Stimulated activated naive CD8-positive, alpha-beta T cell treated with anti-CD3 and anti-CD28 coated beads, Interleukin-15, Interleukin-2, amounts not matched to agents 100 U/mL and 50 U/mL, for 24 hours (primary cell): ENCODE measurements around the gene PLCB2.

Source experiments
- ATAC-seq: fragments of 150-1000 bp; cut with Tn5 transposase; one replicate; pipeline ENCODE4 v1.10.0; 2021
- DNase-seq: peaks from one replicate; pipeline ENCODE4 v3.0.0; 2021

PLCB2 gene

GRCh38 chr15:40303576-40303975, 4.2 kb downstream of the PLCB2 start:
- no peak for DNase-seq
- ATAC-seq = no peak

GRCh38 chr15:40302981-40303380, 4.8 kb downstream of the PLCB2 start:
- no peak for DNase-seq
- ATAC-seq = no peak

DNA sequence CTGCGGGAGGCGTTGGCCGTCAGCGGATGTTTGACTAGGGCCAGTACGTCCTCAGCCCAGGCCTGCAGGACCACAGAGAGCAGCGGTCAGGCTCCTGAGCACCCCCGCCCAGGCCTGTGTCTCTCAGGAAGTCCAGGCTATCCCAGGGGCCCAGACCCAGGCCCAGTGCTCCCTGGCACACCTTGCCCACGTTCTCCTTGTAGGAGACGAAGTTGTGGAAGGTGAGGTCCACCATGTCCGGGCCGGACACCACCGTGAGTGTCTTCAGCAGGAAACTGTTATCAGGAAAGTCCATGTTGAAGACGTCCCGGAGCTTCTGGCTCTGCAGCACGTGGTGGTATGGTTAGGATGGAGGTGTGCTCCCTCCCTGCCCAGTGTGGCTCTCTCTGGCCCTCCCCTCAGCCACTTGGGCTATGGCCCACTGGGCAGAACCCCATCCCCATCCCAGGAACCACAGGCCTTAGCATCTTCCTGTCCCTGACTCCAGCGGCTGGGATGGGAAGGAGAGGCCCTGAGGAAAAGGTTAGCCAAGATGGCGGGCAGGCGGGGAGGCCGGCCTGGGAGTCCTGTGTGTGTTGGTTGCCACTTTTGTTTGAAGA, 5.3 kb downstream of the PLCB2 start:
- DNase-seq (no peak), ATAC-seq (no peak)

DNA sequence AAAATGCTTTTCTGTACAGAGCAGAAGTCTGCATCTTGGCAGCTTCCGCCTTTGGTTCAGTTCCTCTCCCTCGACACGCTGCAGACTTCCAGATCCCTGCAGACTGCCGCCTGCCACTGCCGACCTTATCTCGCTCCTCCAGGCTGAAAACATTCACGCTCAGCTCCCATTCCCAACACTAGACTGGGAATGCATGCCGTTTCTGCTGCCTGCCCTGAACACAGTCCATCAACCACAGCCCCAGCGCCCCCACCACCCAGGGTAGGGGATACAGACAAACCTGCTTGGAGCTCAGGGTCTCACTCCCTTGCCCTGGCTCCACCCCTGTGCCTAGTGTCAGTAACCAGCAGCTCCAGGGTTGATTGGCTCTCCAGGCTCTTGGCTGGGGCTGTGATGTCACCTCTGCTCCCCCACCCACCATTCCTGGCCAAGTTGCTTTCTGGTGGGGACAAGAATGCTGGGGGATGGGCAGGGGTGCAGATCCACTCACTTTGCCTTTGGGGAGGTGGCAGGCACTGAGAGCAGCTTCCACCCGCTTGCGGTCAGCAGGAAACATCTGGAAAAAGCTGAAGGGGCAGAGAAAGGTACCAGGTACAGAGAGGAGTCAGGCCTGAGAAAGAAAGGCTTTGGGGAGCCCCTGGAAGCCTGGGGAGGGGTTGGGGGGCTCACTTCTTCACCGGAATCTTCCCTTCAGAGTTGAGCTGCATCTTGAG, 6.1 kb downstream of the PLCB2 start:
- ATAC-seq (no peak), DNase-seq (no peak)

DNA sequence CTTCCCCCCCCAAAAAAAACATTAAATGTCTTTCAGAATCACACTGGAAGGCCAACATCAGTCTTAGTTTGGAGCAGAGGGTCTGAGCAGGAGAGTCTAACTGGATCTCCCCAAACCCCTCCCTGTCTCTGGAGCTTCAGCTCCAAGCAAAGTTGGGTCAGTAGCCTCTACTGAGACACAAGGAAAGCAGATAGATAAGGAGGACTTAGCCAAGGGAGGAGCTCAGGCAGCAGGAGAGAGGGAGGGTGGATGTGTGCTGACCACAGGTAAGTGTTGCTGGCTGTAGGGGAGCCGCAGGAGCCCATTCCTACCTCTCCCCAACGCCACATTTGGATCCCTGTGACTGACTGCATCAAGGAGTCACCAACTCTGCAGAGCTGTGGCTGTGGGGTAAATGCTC, 7.0 kb downstream of the PLCB2 start:
- ATAC-seq (no peak), DNase-seq (no peak)

DNA sequence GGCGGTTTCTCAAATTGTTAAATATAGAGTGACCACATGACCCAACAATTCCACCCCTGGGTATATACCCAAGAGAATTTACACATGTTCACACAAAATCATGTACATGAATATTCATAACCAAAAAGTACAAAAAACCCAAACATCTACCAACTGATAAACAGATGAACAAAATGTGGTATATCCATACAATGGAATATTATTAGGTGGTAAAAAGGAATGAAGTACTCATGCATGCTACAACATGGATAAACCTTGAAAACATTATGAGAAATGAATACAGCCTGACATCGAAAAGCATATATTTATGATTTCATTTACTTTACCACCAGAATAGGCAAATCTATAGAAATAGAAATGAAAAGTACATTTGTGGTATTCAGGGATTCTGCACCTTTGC, 7.4 kb downstream of the PLCB2 start:
- ATAC-seq (no peak), DNase-seq (no peak)

GRCh38 chr15:40298216-40298935, 9.4 kb downstream of the PLCB2 start:
- DNase-seq (no peak), ATAC-seq (no peak)

DNA sequence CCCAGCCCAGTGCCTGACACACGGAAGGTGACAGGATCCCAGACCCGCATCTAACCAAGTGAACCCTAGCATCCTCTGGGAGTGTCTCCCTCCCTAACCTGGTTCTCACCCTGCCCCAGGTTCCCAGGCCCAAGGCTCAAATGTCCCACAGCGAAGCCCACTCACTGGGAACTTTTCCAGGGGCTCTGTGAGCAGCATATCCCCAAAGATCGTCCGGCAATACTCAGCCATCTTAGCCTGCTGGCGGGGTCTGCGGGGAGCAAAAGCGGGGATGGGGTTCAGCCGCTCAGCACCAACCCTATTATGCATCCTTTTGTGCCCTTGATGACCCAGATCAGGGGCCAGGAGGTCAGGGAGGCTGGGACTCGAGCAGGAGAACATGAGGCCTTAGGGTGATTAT, 10.4 kb downstream of the PLCB2 start:
- DNase-seq = no peak
- no peak for ATAC-seq

DNA sequence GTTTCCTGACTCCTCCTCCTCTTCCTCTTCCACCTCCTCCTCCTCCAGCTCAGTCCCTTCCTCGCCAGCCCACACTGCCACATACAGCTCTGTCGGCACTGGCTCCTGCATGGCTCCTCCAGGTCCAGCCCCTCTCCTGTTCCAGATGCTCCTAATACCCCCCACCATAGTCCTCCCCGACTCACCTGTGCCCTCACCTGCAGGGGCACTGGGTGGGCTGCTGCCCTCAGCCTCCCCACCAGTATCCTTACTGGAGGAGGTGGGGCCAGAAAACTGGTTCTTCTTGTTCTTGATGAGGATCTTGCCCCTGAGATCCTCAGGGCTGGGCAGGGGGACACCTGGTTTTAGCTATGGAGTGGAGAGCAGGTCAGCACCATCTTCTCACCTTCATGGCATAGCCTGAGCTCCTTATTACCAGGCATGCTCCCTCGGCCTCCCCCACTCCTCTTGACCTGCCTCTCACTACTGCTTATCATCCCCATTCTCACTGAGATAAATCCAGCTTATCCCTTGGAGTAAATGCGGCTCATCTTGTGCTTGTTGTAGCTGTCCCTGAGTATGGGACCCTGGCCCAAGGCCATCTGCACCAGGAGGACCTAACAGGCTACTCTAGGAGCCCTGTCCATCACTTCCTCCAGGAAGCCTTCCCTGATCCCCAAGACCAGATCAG, 11.0 kb downstream of the PLCB2 start:
- ATAC-seq = no peak

DNA sequence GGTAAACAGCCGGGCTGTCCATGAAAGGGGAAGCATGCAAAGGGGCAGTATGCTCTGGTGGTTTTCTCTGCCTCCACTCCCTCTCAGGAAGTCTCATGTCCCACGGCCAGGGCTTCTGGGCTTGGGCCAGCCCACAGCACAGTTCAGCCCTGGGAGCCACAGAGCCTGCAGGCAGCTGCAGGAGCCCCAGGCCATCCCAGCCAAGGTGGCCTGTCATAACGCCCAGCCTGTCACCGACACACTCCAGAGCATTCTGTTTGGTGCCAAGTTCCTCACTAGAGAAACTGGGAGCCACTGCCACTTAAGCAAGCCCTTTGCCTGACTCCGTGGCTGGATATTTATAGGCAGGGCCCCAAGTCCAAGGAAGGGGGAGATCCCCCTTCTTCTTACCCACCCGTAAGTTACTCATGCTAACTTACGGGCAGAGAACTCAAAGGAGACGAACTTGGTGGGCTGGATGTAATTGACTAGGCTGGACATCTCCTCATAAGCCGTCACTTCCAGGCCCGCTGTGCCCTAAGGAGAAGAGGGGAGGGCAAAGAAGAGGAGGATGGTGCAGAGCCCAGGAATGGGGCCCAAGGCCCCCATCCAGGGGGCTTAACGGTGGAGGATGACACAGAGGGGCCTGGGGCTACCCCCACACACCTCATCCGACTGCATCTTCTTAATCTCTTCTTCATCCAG, 11.7 kb downstream of the PLCB2 start:
- ATAC-seq (no peak), DNase-seq (no peak)

More for the DNA sequence above, 11.0 kb downstream of the PLCB2 start:
- no peak for DNase-seq

DNA sequence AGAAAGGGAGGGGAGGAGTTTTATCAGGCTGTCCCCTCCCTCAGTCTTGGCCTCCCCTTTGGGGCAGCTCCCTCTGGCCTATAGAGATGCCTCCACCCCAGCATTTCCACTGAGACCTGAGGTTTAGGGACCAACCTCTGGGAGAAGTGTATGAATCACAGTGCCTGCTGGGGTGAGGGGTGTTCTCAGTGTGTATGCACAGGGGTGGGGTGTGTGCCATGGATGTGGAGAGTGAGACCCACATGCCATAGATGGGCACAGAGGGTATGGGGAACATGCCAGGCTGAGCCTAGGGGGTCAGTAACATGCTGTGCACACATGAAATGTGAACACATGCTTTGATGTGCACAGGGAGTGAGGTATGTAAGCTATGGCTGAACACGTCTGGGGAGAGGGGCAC, 12.4 kb downstream of the PLCB2 start:
- ATAC-seq (no peak), DNase-seq (no peak)

GRCh38 chr15:40293905-40294895, 13.5 kb downstream of the PLCB2 start:
- no peak for ATAC-seq
- DNase-seq = no peak

DNA sequence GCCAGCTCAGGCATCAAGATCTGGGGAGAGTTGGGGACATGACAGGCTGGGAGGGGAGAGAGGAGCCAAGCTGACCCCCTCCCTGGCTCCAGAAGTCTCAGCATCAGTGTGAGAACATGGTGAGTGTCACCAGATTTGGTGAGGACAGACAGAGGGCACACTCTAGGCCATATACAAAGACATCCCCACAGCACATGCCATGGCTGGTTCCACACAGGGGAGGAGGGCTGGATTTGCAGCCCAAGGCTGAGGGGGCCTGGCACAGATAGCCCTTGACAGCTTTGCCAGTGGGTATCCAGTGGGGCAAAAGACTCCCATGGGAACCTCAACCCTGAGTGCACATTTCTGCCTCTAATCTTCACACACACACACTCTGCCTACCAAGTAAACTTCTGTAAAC, 14.7 kb downstream of the PLCB2 start:
- ATAC-seq (no peak), DNase-seq (no peak)

GRCh38 chr15:40292246-40292645, 15.5 kb downstream of the PLCB2 start:
- DNase-seq (no peak), ATAC-seq (no peak)

GRCh38 chr15:40290918-40291574, 16.7 kb downstream of the PLCB2 start:
- ATAC-seq (no peak), DNase-seq (no peak)

GRCh38 chr15:40290545-40290917, 17.2 kb downstream of the PLCB2 start:
- ATAC-seq = no peak
- DNase-seq = no peak

DNA sequence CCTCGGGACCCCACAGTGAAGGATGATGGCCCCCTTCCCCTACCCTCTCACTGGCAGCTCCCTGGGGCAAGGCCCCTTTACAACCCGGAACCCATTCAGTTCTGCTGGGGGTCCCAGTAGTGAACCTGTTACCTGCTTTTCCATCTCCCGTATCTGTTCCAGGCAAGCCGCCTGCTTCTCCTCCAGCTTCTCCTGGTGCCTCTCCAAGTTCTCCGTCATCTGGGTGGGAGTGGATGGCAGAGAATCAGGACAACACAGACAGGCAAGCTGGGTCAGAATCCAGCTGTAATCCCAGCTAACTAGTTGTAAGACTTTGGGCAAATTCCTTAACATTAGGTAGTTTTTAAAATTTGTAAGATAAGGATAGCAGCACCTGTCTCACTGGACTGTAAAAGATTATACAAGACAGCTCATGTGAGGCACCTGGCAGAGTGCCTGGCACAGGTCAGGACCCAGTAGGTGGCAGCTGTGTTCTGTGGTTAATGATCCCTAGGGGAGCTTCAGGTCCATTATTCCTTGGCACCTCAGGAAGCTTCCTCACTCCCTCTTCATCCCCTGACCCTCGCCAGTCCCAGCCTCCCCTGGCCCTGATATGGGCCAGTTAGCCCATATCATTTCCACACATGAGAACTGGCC, 18.5 kb downstream of the PLCB2 start:
- DNase-seq = no peak

GRCh38 chr15:40287968-40288367, 19.8 kb downstream of the PLCB2 start:
- DNase-seq (no peak), ATAC-seq (no peak)

More for the DNA sequence above, 18.5 kb downstream of the PLCB2 start:
- ATAC-seq = no peak

DNA sequence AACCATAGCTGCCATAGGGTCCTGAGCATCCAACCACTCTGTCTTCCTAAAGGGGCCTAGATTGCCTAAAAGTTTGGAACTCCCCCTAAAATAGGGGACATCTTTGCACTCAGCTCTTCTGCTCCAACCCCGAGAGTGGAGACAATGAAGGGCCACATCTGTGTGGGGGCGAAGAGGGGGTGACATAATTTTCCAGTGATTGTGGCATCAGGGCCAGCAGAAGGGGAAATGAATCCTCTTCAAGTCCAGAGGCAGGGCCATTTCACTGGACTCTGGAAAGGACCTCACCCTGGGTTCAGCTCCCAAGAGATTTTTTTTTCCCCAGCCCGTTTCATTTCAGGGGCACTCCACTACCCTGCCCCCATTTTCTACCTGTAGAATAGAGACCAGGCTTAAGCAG, 20.2 kb downstream of the PLCB2 start:
- no peak for DNase-seq
- ATAC-seq = no peak

DNA sequence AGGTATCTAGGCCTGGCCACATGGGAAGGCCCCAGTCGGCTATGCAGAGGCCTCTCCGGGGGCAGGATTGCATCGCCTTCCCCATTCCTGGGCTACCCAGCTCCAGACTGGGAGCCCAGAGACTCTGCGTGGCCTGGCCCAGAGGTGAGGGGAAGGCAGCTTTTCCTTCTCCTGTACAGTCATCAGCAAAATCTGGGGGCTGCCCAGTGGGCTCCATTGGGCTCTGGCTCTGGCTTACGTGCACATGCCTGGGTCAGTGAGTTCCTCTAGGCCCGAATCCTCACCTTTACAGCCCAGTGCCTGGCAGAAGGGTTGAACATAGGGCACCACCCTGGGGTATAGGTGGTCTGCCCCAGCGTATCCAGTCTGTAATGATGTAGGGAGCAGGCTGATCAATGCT, 20.9 kb downstream of the PLCB2 start:
- DNase-seq = no peak
- ATAC-seq = no peak
